Osteoblast (primary cell): ENCODE measurements around the gene R3HCC1L. TPM values are rescaled to one million over a fixed set of nuclear protein-coding genes. Genes with fewer than 3 reads are reported as not detected.
A peak's percentile ranks its signal among the peaks of the same experiment; 100 is the strongest.

Experiments
- DNase-seq: peaks from one replicate; pipeline ENCODE4 v3.0.0; 2011; ENCODE audit warnings: low spot score, mixed read lengths; ENCODE audit not compliant: insufficient read length; ENCODE audit errors: missing footprints
- H2AFZ ChIP-seq: 2 replicates; pipeline ENCODE4 v1.6.0; 2011; ENCODE audit warnings: mild to moderate bottlenecking, low read length
- H3K27ac ChIP-seq: 2 replicates; pipeline ENCODE4 v1.5.1; 2011; ENCODE audit warnings: mild to moderate bottlenecking, low read depth, low read length, moderate library complexity
- H3K27me3 ChIP-seq: 2 replicates; pipeline ENCODE4 v1.6.0; 2012; ENCODE audit warnings: mild to moderate bottlenecking, control low read depth, inconsistent platforms, low read length, moderate library complexity; ENCODE audit not compliant: insufficient read depth
- H3K36me3 ChIP-seq: 2 replicates; pipeline ENCODE4 v1.5.1; 2011; ENCODE audit warnings: mild to moderate bottlenecking, low read length, control low read depth, moderate library complexity; ENCODE audit not compliant: insufficient read depth
- H3K4me1 ChIP-seq: 2 replicates; pipeline ENCODE4 v1.5.1; 2011; ENCODE audit warnings: mild to moderate bottlenecking, low read length, control low read depth, moderate library complexity; ENCODE audit not compliant: insufficient read depth
- H3K4me2 ChIP-seq: 2 replicates; pipeline ENCODE4 v1.6.0; 2011; ENCODE audit warnings: mild to moderate bottlenecking, low read length; ENCODE audit not compliant: insufficient read depth
- H3K4me3 ChIP-seq: fragments of 200-600 bp; sonication (generic); 3 replicates; pipeline ENCODE4 v1.5.1; 2012; ENCODE audit warnings: mild to moderate bottlenecking, low read length, inconsistent platforms; ENCODE audit not compliant: insufficient read depth
- H3K79me2 ChIP-seq: 2 replicates; pipeline ENCODE4 v1.6.0; 2012; ENCODE audit warnings: mild to moderate bottlenecking, low read length, control low read depth, inconsistent platforms; ENCODE audit not compliant: insufficient read depth
- H3K9me3 ChIP-seq: 2 replicates; pipeline ENCODE4 v1.5.1; 2011; ENCODE audit warnings: low read depth, low read length, control low read depth
- H4K20me1 ChIP-seq: 2 replicates; pipeline ENCODE4 v1.6.0; 2012; ENCODE audit warnings: mild to moderate bottlenecking, low read length, control low read depth; ENCODE audit not compliant: insufficient read depth
- CTCF ChIP-seq: IDR thresholded peaks from 2 replicates; pipeline ENCODE4 v1.5.1; 2011; ENCODE audit warnings: mild to moderate bottlenecking, low read depth, low read length, moderate library complexity; ENCODE audit errors: extremely low read depth
- total RNA-seq: library from RNA; depleted of rRNA; stranded (reverse); fragments of >200 nt; gene quantifications from 2 replicates; pipeline ENCODE4 v1.2.3, GENCODE V29; 2012

The R3HCC1L gene
- total RNA-seq = 13.3 and 15.9 TPM in 2 replicates

- H3K27ac ChIP-seq = peak within 1 kb of the TSS; percentile 94
- H3K79me2 ChIP-seq = peaks cover 50% of the 10 kb centered on the region
- no peak for TF ChIP-seq CTCF
- H3K9me3 ChIP-seq = no peaks in the 10 kb centered on the region
- H3K4me3 ChIP-seq = peak within 1 kb of the TSS; percentile 92
- peak within 1 kb of the TSS; percentile 96 for H3K4me2 ChIP-seq
- H3K36me3 ChIP-seq = no peaks in the 10 kb centered on the region
- peak within 1 kb of the TSS; percentile 95 for H2AFZ ChIP-seq
- H3K4me1 ChIP-seq = peaks cover 6% of the 10 kb centered on the region
- peak; percentile 92 for DNase-seq
- H3K27me3 ChIP-seq = no peaks in the 10 kb centered on the region
- H4K20me1 ChIP-seq = no peaks in the 10 kb centered on the region
These were observed at the start of gene R3HCC1L for GRCh38 chr10:98134431-98135221. Gene R3HCC1L, plus strand, starts transcription at chr10:98134657. Its CDS starts 73,458 bp downstream, at chr10:98208115.

GRCh38 chr10:98085238-98085637 is 49.2 kb upstream of the R3HCC1L start:
- Histone ChIP-seq H3K79me2 (no peaks in the 10 kb centered on the region), H2AFZ (no peak overlapping the region), H3K4me1 (no peaks in the 10 kb centered on the region), H3K4me3 (no peak overlapping the region), H3K27ac (no peak overlapping the region), H3K9me3 (no peaks in the 10 kb centered on the region), H4K20me1 (peaks cover 3% of the 10 kb centered on the region), H3K36me3 (no peaks in the 10 kb centered on the region), H3K4me2 (no peak overlapping the region), H3K27me3 (no peaks in the 10 kb centered on the region)
- no peak for TF ChIP-seq CTCF
- DNase-seq = no peak

- H3K4me1 ChIP-seq = no peaks in the 10 kb centered on the region
- DNase-seq = no peak
- H2AFZ ChIP-seq = no peak overlapping the region
- H3K9me3 ChIP-seq = no peaks in the 10 kb centered on the region
- H3K79me2 ChIP-seq = no peaks in the 10 kb centered on the region
- peaks cover 3% of the 10 kb centered on the region for H4K20me1 ChIP-seq
- H3K27me3 ChIP-seq = no peaks in the 10 kb centered on the region
- no peak overlapping the region for H3K27ac ChIP-seq
- no peak overlapping the region for H3K4me2 ChIP-seq
- no peaks in the 10 kb centered on the region for H3K36me3 ChIP-seq
- H3K4me3 ChIP-seq = no peak overlapping the region
- no peak for TF ChIP-seq CTCF
These were observed 47.4 kb upstream of the R3HCC1L start for GRCh38 chr10:98086837-98087708.
